Smooth muscle cell (in vitro differentiated cells): ENCODE measurements around the gene TOR1AIP2. TPM values are rescaled to one million over a fixed set of nuclear protein-coding genes. Genes with fewer than 3 reads are reported as not detected.
A peak's percentile ranks its signal among the peaks of the same experiment; 100 is the strongest.

Source experiments
- DNase-seq: peaks from one replicate; lab custom pipeline; 2025; ENCODE audit not compliant: unreplicated experiment; lab: John Stamatoyannopoulos, UW
- H2AFZ ChIP-seq: fragments of 200-600 bp; sonication (generic); 2 replicates; pipeline ENCODE4 v1.6.0; 2016; ENCODE audit warnings: antibody characterized with exemption, low read depth, mild to moderate bottlenecking
- H3F3A ChIP-seq: fragments of 200-600 bp; sonication (generic); 2 replicates; pipeline ENCODE4 v1.6.0; 2017; ENCODE audit warnings: antibody characterized with exemption, low read depth
- H3K27ac ChIP-seq: fragments of 200-600 bp; sonication (generic); 2 replicates; pipeline ENCODE4 v1.5.1; 2016; ENCODE audit warnings: low read depth, mild to moderate bottlenecking
- H3K27me3 ChIP-seq: fragments of 200-600 bp; sonication (generic); 2 replicates; pipeline ENCODE4 v1.6.1; 2016; ENCODE audit warnings: low read depth, mild to moderate bottlenecking
- H3K36me3 ChIP-seq: fragments of 200-600 bp; sonication (generic); 2 replicates; pipeline ENCODE4 v1.5.1; 2016; ENCODE audit warnings: low read depth
- H3K4me1 ChIP-seq: fragments of 200-600 bp; sonication (generic); 2 replicates; pipeline ENCODE4 v1.5.1; 2016; ENCODE audit warnings: low read depth
- H3K4me2 ChIP-seq: fragments of 200-600 bp; sonication (generic); 2 replicates; pipeline ENCODE4 v1.6.0; 2016; ENCODE audit warnings: mild to moderate bottlenecking
- H3K4me3 ChIP-seq: fragments of 200-600 bp; sonication (generic); 2 replicates; pipeline ENCODE4 v1.5.1; 2016; ENCODE audit warnings: mild to moderate bottlenecking
- H3K79me2 ChIP-seq: fragments of 200-600 bp; sonication (generic); 2 replicates; pipeline ENCODE4 v1.6.0; 2016; ENCODE audit warnings: low read depth, mild to moderate bottlenecking
- H3K9ac ChIP-seq: fragments of 200-600 bp; sonication (generic); 2 replicates; pipeline ENCODE4 v1.6.0; 2016; ENCODE audit warnings: low read depth
- H3K9me3 ChIP-seq: fragments of 200-600 bp; sonication (generic); replicated peaks from 2 replicates; pipeline ENCODE4 v1.5.1; 2016; ENCODE audit warnings: low read depth
- H4K20me1 ChIP-seq: fragments of 200-600 bp; sonication (generic); 2 replicates; pipeline ENCODE4 v1.6.0; 2016; ENCODE audit warnings: low read depth
- CTCF ChIP-seq: fragments of 200-600 bp; sonication (generic); IDR thresholded peaks from 2 replicates; pipeline ENCODE4 v1.5.1; 2017; ENCODE audit warnings: borderline replicate concordance, mild to moderate bottlenecking, antibody characterized with exemption; ENCODE audit not compliant: insufficient read depth, poor library complexity, severe bottlenecking
- WGBS: methylation state at CpG from one replicate; pipeline ENCODE4 v1.1.7; 2016; ENCODE audit warnings: low lambda C conversion rate; 5-methylcytosine and 5-hydroxymethylcytosine counted together
- polyA plus RNA-seq: library from polyadenylated mRNA; unstranded; fragments of >200 nt; fragmentation: Nextera tagmentation; extraction: Ambion mirVana; gene quantifications from 2 replicates; pipeline ENCODE4 v1.2.1, GENCODE V29; 2016
- total RNA-seq: library from RNA; depleted of rRNA; stranded (reverse); fragments of >200 nt; gene quantifications from 2 replicates; pipeline ENCODE4 v1.2.3, GENCODE V29; 2014

Gene TOR1AIP2
- total and polyA plus RNA-seq, 2 experiments from 2014 or later = 14.2 to 105 TPM

- H3K4me2 ChIP-seq = no peak overlapping the region
- no peak overlapping the region for H3K27ac ChIP-seq
- H3K36me3 ChIP-seq = peaks cover 12% of the 10 kb centered on the region
- no peak overlapping the region for H3K4me3 ChIP-seq
- H3K79me2 ChIP-seq = peaks cover 83% of the 10 kb centered on the region
- no peaks in the 10 kb centered on the region for H3K9me3 ChIP-seq
- H3F3A ChIP-seq = no peaks in the 10 kb centered on the region
- no peak for DNase-seq
- H2AFZ ChIP-seq = no peak overlapping the region
- peaks cover 10% of the 10 kb centered on the region for H3K4me1 ChIP-seq
- no peak overlapping the region for H3K9ac ChIP-seq
- WGBS = 85% methylated on average over 1 of the region's 1 CpG
- H3K27me3 ChIP-seq = no peaks in the 10 kb centered on the region
- peaks cover 99% of the 10 kb centered on the region for H4K20me1 ChIP-seq
- TF ChIP-seq CTCF = no peak
Measured at GRCh38 chr1:179871940-179872339, 5.7 kb downstream of the TOR1AIP2 start.

- H3K9me3 ChIP-seq = no peaks in the 10 kb centered on the region
- no peak for DNase-seq
- no peak overlapping the region for H3K4me2 ChIP-seq
- H3K79me2 ChIP-seq = peaks cover 81% of the 10 kb centered on the region
- no peaks in the 10 kb centered on the region for H3K4me1 ChIP-seq
- H4K20me1 ChIP-seq = peaks cover 99% of the 10 kb centered on the region
- no peak overlapping the region for H2AFZ ChIP-seq
- peak overlapping the region; percentile 16 for H3K27ac ChIP-seq
- H3F3A ChIP-seq = no peaks in the 10 kb centered on the region
- H3K27me3 ChIP-seq = no peaks in the 10 kb centered on the region
- TF ChIP-seq CTCF = no peak
- H3K9ac ChIP-seq = no peak overlapping the region
- 100% methylated on average over 1 of the region's 1 CpG for WGBS
- H3K4me3 ChIP-seq = no peak overlapping the region
- peaks cover 12% of the 10 kb centered on the region for H3K36me3 ChIP-seq
Measured at GRCh38 chr1:179870870-179871269, 6.7 kb downstream of the TOR1AIP2 start.

- Histone ChIP-seq H3K79me2 (peaks cover 59% of the 10 kb centered on the region), H3K4me2 (no peak overlapping the region), H3K4me1 (no peaks in the 10 kb centered on the region), H2AFZ (no peak overlapping the region), H3K9ac (no peak overlapping the region), H3K4me3 (no peak overlapping the region), H3K36me3 (peaks cover 23% of the 10 kb centered on the region), H3K9me3 (no peaks in the 10 kb centered on the region), H3F3A (no peaks in the 10 kb centered on the region), H3K27me3 (no peaks in the 10 kb centered on the region), H4K20me1 (peaks cover 98% of the 10 kb centered on the region), H3K27ac (no peak overlapping the region)
- DNase-seq = no peak
- 58% methylated on average over 1 of the region's 1 CpG for WGBS
- TF ChIP-seq CTCF = peak; percentile 62
Measured at GRCh38 chr1:179867493-179868330, 9.9 kb downstream of the TOR1AIP2 start.

- Histone ChIP-seq H3K4me3 (no peak overlapping the region), H3K27ac (no peak overlapping the region), H3K9ac (no peak overlapping the region), H3K9me3 (no peaks in the 10 kb centered on the region), H3K36me3 (peaks cover 25% of the 10 kb centered on the region), H2AFZ (no peak overlapping the region), H3K4me1 (no peaks in the 10 kb centered on the region), H3K27me3 (no peaks in the 10 kb centered on the region), H3F3A (no peaks in the 10 kb centered on the region), H3K79me2 (peaks cover 57% of the 10 kb centered on the region), H4K20me1 (peaks cover 98% of the 10 kb centered on the region), H3K4me2 (no peak overlapping the region)
- 90% methylated on average over 7 of the region's 7 CpGs for WGBS
- TF ChIP-seq CTCF = no peak
- no peak for DNase-seq
Measured at GRCh38 chr1:179866616-179867015, 11.0 kb downstream of the TOR1AIP2 start.
